ENCODE measurements around the gene TUBB. TPM values are rescaled to one million over a fixed set of nuclear protein-coding genes. Genes with fewer than 3 reads are reported as not detected.

The TUBB gene
- total and polyA plus RNA-seq, 9 of the 15 experiments (the other 6 are each of a cell fraction or from before 2014, with no cell fraction given): 971 to 2,870 (median 1,478) TPM

- TF ChIP-seq SMAD1 (IDR thresholded peaks at IDR 0.05; ENCODE audit: low read depth, low read length, partially characterized antibody) (peak; percentile 7), MAFK (IDR thresholded peaks at IDR 0.05; ENCODE audit: low read length) (no peak), ZNF668 (CRISPR knock-in tag; IDR thresholded peaks at IDR 0.05) (no peak), MAX (CRISPR knock-in tag; IDR thresholded peaks at IDR 0.05) (peak; percentile 27; the same call in 1 of the 2 replicates), ZNF586 (CRISPR knock-in tag; conservative IDR thresholded peaks at IDR 0.05) (peak; percentile 86), ATF2 (CRISPR knock-in tag; IDR thresholded peaks at IDR 0.05) (no peak), ZNF239 (CRISPR knock-in tag; IDR thresholded peaks at IDR 0.05) (no peak), ZC3H4 (CRISPR knock-in tag; IDR thresholded peaks at IDR 0.05; ENCODE audit: borderline replicate concordance) (no peak), SRF (CRISPR knock-in tag; IDR thresholded peaks at IDR 0.05) (peak in 1 of 2 experiments; percentile 37; a peak in 1 of 4 replicates), ZNF395 (CRISPR knock-in tag; IDR thresholded peaks at IDR 0.05) (peak; percentile 43; the same call in 1 of the 2 replicates), ZNF316 (IDR thresholded peaks at IDR 0.05) (no peak), BCLAF1 (IDR thresholded peaks at IDR 0.05; ENCODE audit: borderline replicate concordance in 1 of 2, control insufficient read depth in 1 of 2, low read depth in 2 of 2, low read length in 1 of 2) (peak in 1 of 2 experiments; percentile 66; a peak in 1 of 4 replicates), RBBP5 (IDR thresholded peaks at IDR 0.05; ENCODE audit: borderline replicate concordance, insufficient read depth, low read length, poor library complexity, severe bottlenecking) (no peak), PREB (CRISPR knock-in tag; IDR thresholded peaks at IDR 0.05) (no peak), NR0B1 (IDR thresholded peaks at IDR 0.05; ENCODE audit: partially characterized antibody) (no peak), TCFL5 (CRISPR knock-in tag; conservative IDR thresholded peaks at IDR 0.05) (no peak; the same call in 1 of the 2 replicates)
These were observed 5.8 kb downstream of the TUBB start (continued) for GRCh38 chr6:30725713-30726505.

All from K562 (cell line).